Subcutaneous adipose tissue (tissue), 4 donors: ENCODE measurements around the gene DHX57. TPM values are rescaled to one million over a fixed set of nuclear protein-coding genes. Genes with fewer than 3 reads are reported as not detected.

Experiments used
- CTCF ChIP-seq: fragments of 450-650 bp; IDR thresholded peaks from one replicate; pipeline ENCODE4 v1.5.1; 2016; ENCODE audit warnings: low read depth, mild to moderate bottlenecking, control low read depth, antibody characterized with exemption, moderate library complexity
- total RNA-seq, 4 donors: library from RNA; depleted of rRNA; stranded (reverse); fragments of >200 nt; gene quantifications; one replicate each; pipeline ENCODE4 v1.1.0, GENCODE V29; 2016

Gene DHX57
- total RNA-seq, 4 donors from 2014 or later, result 12.6 to 19.1 (median 14.6) TPM

GRCh38 chr2:38835990-38836389 lies 39.7 kb downstream of the DHX57 start:
- TF ChIP-seq CTCF, result no peak

- no peak for TF ChIP-seq CTCF
These were observed 40.6 kb downstream of the DHX57 start for GRCh38 chr2:38835015-38835601.

DNA sequence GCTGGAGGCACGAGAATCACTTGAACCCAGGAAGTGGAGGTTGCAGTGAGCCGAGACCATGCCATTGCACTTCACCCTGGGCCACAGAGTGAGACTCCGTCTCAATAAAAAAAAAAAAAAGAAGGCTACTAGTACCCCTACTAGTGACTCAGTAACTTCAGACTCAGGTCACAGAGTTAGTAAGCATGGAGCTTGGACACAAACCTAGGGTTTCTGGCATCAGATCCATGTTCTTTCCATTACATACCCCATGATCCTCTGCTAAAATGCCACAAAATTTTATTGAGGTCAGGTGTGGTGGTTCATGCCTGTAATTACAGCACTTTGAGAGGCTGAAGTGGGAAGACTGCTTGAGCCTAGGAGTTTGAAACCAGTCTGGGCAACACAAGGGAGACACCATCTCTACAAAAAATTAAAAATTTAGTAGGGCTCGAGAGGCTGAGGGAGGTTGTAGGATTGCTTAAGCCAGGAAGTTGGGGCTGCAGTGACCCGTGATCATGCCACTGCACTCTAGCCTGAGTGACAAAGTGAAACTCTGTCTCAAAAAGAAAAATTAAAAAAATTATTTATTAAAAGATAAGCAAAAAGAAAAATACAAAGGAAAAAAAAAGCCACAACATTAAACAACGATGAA lies 45.1 kb downstream of the DHX57 start:
- TF ChIP-seq CTCF, result no peak

DNA sequence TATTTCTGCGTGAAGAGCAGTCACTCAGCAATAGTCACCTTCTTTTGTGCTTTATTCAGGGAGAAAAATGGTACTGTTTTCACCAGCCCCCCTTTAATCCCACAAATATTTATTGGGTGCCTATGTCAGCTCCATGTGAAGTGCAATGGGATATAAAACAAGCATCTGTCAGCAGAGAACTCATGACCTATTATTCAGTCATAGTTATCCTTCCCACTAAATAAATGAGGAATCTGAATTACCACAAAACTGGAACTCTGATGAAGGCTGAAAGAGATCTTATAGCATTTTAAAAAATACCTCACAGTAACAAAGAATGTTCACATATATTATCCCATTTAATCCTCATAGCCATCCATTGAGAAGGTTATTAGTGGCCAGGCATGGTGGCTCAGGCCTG lies 45.8 kb downstream of the DHX57 start:
- TF ChIP-seq CTCF, result no peak

DNA sequence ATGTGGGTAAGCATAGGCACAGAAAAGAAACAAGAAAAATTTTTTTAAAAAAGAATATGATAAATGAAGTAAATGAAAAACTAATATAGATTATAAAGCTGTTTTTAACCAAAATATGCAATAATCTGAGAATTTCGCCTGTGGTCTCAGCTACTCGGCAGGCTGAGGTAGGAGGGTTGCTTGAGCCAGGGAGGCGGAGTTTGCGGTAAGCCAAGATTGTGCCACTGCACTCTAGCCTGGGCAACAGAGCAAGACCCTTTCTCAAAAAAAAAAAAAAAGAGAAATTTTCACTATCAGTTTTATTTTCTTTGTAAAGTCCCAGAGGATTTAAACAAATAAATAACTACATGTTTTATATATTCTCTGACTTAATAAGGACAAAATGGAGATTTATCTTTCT lies 47.3 kb downstream of the DHX57 start:
- TF ChIP-seq CTCF, result no peak

DNA sequence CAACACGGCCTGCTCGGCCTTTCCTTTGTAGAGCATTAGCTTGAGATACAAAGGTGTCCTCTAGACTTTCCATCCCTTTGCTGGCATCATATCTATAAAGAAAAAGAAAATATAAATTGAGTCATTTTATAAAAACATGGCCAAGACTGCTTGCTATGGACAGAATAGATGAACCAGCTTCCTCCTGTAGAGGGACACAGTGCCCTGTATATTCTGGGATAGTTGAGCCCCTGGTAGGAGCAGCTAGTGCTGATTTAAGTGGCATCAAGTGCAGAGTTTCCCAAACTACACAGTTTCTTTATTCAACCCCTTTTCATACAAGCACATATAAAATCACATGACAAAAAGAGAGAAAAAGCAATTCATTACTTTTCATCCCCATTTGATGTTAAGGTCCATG lies 49.8 kb downstream of the DHX57 start:
- no peak for TF ChIP-seq CTCF

GRCh38 chr2:38824906-38825305 lies 50.8 kb downstream of the DHX57 start:
- TF ChIP-seq CTCF, result no peak
